H1 (cell line): Measurements from ENCODE around the gene USP6. TPM values are rescaled to one million over a fixed set of nuclear protein-coding genes. Genes with fewer than 3 reads are reported as not detected.

Experiments
- polyA plus RNA-seq, 7 experiments: library from polyadenylated mRNA; depleted of rRNA in 3 of 7; stranded (reverse) in 5 of 7; unstranded in 2 of 7; fragments of >200 nt in 5 of 7; fragments of 200-250 nt in 2 of 7; gene quantifications; 1 replicate in 5 of 7; 2 replicates in 1 of 7; 4 replicates in 1 of 7; pipeline versions ENCODE4 v1.2.1 to v1.2.3, GENCODE V29; 2011 to 2013; ENCODE audit warnings: missing spikeins in 2 of 7, mixed read lengths in 2 of 7
- total RNA-seq: library from RNA; stranded (reverse); fragmentation: NEBNext Ultra II Directional; extraction: Animal tissue kit (Norgen Biotek cat#: 25700); gene quantifications from 2 replicates; pipeline ENCODE4 v1.2.1, GENCODE V29; 2021
- TF ChIP-seq, protein P1 (sequence below), 3 experiments: IDR thresholded peaks; 1 replicate in 2 of 3; 2 replicates in 1 of 3; pipeline versions ENCODE4 v1.5.1 to v1.6.1; 2011; ENCODE audit warnings: low read length in 3 of 3, mild to moderate bottlenecking in 3 of 3, inconsistent platforms in 2 of 3, low read depth in 1 of 3, moderate library complexity in 1 of 3; ENCODE audit not compliant: insufficient read depth in 1 of 3; ENCODE audit errors: control extremely low read depth in 1 of 3

The USP6 gene
- total and polyA plus RNA-seq, 2 of the 8 experiments (the other 6 are each of a cell fraction or from before 2014, with no cell fraction given): 0.08 to 0.32 TPM

DNA sequence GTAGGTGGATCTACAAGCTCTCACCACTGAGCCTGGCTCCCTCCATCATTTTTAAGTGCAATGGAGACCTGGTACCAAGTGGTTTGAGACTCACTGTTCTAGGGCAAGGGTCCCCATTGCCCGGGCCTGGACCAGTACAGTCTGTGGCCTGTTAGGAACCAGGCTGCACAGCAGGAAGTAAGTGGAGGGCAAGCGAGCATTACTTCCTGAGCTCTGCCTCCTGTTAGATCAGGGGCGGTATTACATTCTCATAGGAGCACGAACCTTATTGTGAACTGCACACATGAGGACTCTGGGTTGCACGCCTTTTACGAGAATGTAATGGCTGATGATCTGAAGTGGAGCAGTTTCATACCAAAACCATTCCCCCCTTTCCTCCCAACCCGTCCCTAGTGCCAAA lies 82.6 kb downstream of the USP6 start (continued):
- TF ChIP-seq, protein P1, sequence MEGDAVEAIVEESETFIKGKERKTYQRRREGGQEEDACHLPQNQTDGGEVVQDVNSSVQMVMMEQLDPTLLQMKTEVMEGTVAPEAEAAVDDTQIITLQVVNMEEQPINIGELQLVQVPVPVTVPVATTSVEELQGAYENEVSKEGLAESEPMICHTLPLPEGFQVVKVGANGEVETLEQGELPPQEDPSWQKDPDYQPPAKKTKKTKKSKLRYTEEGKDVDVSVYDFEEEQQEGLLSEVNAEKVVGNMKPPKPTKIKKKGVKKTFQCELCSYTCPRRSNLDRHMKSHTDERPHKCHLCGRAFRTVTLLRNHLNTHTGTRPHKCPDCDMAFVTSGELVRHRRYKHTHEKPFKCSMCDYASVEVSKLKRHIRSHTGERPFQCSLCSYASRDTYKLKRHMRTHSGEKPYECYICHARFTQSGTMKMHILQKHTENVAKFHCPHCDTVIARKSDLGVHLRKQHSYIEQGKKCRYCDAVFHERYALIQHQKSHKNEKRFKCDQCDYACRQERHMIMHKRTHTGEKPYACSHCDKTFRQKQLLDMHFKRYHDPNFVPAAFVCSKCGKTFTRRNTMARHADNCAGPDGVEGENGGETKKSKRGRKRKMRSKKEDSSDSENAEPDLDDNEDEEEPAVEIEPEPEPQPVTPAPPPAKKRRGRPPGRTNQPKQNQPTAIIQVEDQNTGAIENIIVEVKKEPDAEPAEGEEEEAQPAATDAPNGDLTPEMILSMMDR (IDR thresholded peaks at IDR 0.05; ENCODE audit: control extremely low read depth in 1 of 3, insufficient read depth in 1 of 3, low read depth in 1 of 3, low read length in 3 of 3): no peak
